ENCODE results near the gene PROS1. TPM values are rescaled to one million over a fixed set of nuclear protein-coding genes. Genes with fewer than 3 reads are reported as not detected.
"Not testable (repeated sequence)": the region's sequence is repeated elsewhere in the genome, so short reads cannot be mapped to it uniquely, and the experiment has no call there.

Gene PROS1
- total RNA-seq, 4 donors from 2014 or later: 10.6 to 26.0 (median 20.5) TPM

GRCh38 chr3:93931597-93932229 is 42.0 kb downstream of the PROS1 start:
- no peak overlapping the region for H3K4me3 ChIP-seq
- TF ChIP-seq EP300 (IDR thresholded peaks at IDR 0.05) (no peak), CTCF (IDR thresholded peaks at IDR 0.05) (no peak), POLR2A (IDR thresholded peaks at IDR 0.05) (no peak), POLR2AphosphoS5 (IDR thresholded peaks at IDR 0.05) (no peak)
- no peak for DNase-seq (ENCODE audit: low spot score in 2 of 2)
- no peaks in the 10 kb centered on the region for H3K9me3 ChIP-seq
- H3K4me1 ChIP-seq: no peaks in the 10 kb centered on the region
- no peaks in the 10 kb centered on the region for H3K36me3 ChIP-seq
- WGBS: 97% methylated on average over 5 of the region's 5 CpGs
- no peak overlapping the region for H3K27ac ChIP-seq
- no peaks in the 10 kb centered on the region for H3K27me3 ChIP-seq

DNA sequence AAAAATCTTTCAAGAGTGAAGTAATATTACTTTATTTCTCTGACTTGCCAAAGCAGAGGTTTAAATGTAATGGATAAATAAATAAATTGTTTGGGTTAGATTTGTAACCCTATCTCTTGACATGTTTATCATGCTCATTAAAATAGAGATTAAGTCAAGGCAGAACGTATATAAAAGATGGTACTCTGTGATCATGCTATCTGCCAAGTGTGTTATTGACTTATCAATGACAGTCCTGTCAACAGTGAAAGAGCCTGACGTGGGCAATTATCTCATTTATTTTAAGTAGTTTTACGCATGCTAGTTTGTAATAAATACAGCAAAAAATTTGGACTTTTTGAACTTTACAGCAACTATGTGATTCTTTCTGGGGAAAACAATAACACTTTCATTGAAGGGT is 43.7 kb downstream of the PROS1 start:
- 58% methylated on average over 3 of the region's 3 CpGs for WGBS
- H3K27me3 ChIP-seq: no peaks in the 10 kb centered on the region
- DNase-seq (ENCODE audit: low spot score in 2 of 2): no peak
- H3K27ac ChIP-seq: no peak overlapping the region
- no peak for TF ChIP-seq POLR2A (IDR thresholded peaks at IDR 0.05)
- TF ChIP-seq CTCF (IDR thresholded peaks at IDR 0.05): no peak
- no peak for TF ChIP-seq EP300 (IDR thresholded peaks at IDR 0.05)
- no peak for TF ChIP-seq POLR2AphosphoS5 (IDR thresholded peaks at IDR 0.05)
- H3K36me3 ChIP-seq: no peaks in the 10 kb centered on the region
- H3K4me1 ChIP-seq: no peaks in the 10 kb centered on the region
- no peak overlapping the region for H3K4me3 ChIP-seq
- no peaks in the 10 kb centered on the region for H3K9me3 ChIP-seq

DNA sequence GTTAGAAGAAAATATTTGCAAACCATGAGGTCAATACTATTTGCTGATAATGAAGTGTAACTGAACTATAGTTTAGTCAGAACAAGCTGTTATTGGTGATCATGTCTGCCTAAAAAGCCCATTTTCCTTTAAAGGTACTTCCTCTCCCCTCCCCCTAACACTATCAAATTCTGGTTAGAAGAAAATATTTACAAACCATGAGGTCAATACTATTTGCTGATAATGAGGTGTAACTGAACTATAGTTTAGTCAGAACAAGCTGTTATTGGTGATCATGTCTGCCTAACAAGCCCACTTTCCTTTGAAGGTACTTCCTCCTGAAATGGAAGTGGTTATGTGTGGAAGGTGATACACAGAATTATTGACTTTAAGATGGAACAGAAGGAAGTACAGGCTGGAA is 46.9 kb downstream of the PROS1 start:
- H3K27me3 ChIP-seq: no peaks in the 10 kb centered on the region
- H3K9me3 ChIP-seq: no peaks in the 10 kb centered on the region
- no peak overlapping the region for H3K27ac ChIP-seq
- TF ChIP-seq POLR2A (IDR thresholded peaks at IDR 0.05) (no peak), POLR2AphosphoS5 (IDR thresholded peaks at IDR 0.05) (no peak), EP300 (IDR thresholded peaks at IDR 0.05) (no peak), CTCF (IDR thresholded peaks at IDR 0.05) (no peak)
- no peaks in the 10 kb centered on the region for H3K36me3 ChIP-seq
- H3K4me3 ChIP-seq: no peak overlapping the region
- DNase-seq (ENCODE audit: low spot score in 2 of 2): no peak
- no peaks in the 10 kb centered on the region for H3K4me1 ChIP-seq

- no peak overlapping the region for H3K27ac ChIP-seq
- H3K9me3 ChIP-seq: no peaks in the 10 kb centered on the region
- H3K36me3 ChIP-seq: no peaks in the 10 kb centered on the region
- TF ChIP-seq POLR2AphosphoS5 (IDR thresholded peaks at IDR 0.05): no peak
- no peak for TF ChIP-seq EP300 (IDR thresholded peaks at IDR 0.05)
- WGBS: 83% methylated on average over 2 of the region's 2 CpGs
- H3K4me3 ChIP-seq: no peak overlapping the region
- H3K27me3 ChIP-seq: no peaks in the 10 kb centered on the region
- no peaks in the 10 kb centered on the region for H3K4me1 ChIP-seq
- DNase-seq (ENCODE audit: low spot score in 2 of 2): no peak
Measured at GRCh38 chr3:93924491-93924890, 49.2 kb downstream of the PROS1 start.

- no peak for DNase-seq (ENCODE audit: low spot score in 2 of 2)
- Histone ChIP-seq H3K27me3 (no peaks in the 10 kb centered on the region), H3K9me3 (no peaks in the 10 kb centered on the region), H3K4me1 (no peaks in the 10 kb centered on the region), H3K27ac (no peak overlapping the region), H3K36me3 (no peaks in the 10 kb centered on the region), H3K4me3 (no peak overlapping the region)
- TF ChIP-seq CTCF (IDR thresholded peaks at IDR 0.05): no peak
- WGBS: 78% methylated on average over 2 of the region's 2 CpGs
Measured at GRCh38 chr3:93923006-93923405, 50.7 kb downstream of the PROS1 start.

DNA sequence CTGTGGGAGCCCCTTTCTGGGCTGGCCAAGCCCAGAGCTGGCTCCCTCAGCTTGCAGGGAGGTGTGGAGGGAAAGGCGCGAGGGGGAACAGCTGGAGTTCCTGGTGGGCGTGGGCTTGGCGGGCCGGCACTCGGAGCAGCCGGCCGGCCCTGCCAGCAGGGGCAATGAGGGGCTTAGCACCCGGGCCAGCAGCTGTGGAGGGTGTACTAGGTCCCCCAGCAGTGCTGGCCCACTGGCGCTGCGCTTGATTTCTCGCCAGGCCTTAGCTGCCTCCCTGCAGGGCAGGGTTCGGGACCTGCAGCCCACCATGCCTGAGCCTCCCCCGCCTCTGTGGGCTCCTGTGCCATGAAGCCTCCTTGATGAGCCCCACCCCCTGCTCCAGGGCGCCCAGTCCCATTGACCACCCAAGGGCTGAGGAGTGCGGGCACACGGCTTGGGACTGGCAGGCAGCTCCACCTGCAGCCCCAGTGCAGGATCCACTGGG is 56.1 kb downstream of the PROS1 start:
- H3K9me3 ChIP-seq; H3K27me3 ChIP-seq; H3K4me3 ChIP-seq; H3K36me3 ChIP-seq; H3K27ac ChIP-seq; H3K4me1 ChIP-seq; DNase-seq (ENCODE audit: low spot score in 2 of 2): not testable (repeated sequence)
- 100% methylated on average over 5 of the region's 17 CpGs for WGBS

GRCh38 chr3:93913623-93914022 is 60.1 kb downstream of the PROS1 start:
- 48% methylated on average over 1 of the region's 1 CpG for WGBS
- not testable (repeated sequence) for H3K9me3 ChIP-seq

More at GRCh38 chr3:93913623-93914022, 60.1 kb downstream of the PROS1 start:
- not testable (repeated sequence) for H3K4me1 ChIP-seq; DNase-seq (ENCODE audit: low spot score in 2 of 2); H3K27ac ChIP-seq; H3K27me3 ChIP-seq; H3K4me3 ChIP-seq; H3K36me3 ChIP-seq

Data from suprapubic skin (tissue), 4 donors.